Fibroblast of peridontal ligament (primary cell): ENCODE results near the gene SNX14.

Experiments used
- DNase-seq: peaks from one replicate; pipeline ENCODE4 v3.0.0-alpha.2; 2010; ENCODE audit errors: extremely low read depth

SNX14 gene

DNA sequence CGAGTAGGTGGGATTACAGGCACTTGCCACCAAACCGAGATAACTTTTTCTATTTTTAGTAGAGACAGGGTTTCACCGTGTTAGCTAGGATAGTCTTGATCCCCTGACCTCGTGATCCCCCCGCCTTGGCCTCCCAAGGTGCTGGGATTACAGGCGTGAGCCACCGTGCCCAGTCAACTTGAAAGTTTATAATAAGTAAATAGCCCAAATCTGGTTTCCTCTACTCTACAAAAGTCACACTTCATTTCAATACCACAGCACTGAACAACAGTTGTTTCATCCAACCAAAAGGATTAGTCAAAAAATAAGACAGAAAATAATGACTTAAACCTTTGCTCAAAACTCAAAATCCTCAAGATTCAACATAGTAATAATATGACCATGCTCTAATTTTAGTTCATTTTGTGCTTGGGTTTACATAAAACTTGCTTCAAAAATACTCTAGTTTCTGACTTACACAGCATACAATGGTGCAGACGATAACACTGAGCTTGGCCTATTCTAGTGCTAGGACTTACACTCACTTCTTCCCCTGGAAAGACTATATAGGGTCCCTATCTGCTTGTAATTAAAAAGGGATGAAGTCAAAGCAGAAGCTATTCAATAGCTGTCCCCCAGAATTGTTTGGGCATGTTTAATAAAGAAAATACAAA, 87.1 kb downstream of the SNX14 start:
- DNase-seq, result no peak

GRCh38 chr6:85498596-85499258, 94.9 kb downstream of the SNX14 start:
- DNase-seq, result peak; percentile 31

- no peak for DNase-seq
Measured at GRCh38 chr6:85496856-85497255, 96.8 kb downstream of the SNX14 start.

DNA sequence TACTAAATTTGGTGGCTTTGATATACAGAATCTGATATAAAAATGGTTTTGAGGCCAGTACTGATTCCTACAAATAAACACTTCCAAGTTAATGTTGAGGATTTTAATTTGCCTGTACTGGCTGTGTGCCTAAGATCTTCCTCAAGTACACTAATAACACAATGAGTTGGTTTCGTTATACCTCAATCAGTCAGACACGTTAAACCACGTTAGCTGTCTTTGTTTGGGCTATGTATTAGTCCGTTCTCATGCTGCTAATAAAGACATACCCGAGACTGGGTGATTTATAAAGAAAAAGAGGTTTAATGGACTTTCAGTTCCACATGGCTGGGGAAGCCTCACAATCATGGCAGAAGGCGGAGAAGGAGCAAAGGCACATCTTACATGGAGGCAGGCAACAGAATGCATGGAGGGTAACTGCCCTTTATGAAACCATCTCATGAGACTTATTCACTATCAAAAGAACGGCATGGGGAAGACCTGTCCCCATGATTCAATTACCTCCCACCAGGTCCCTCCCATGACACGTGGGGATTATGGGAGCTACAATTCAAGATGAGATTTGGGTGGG, 97.6 kb downstream of the SNX14 start:
- DNase-seq, result no peak

- DNase-seq, result no peak
Measured at GRCh38 chr6:85494547-85495536, 98.8 kb downstream of the SNX14 start.

DNA sequence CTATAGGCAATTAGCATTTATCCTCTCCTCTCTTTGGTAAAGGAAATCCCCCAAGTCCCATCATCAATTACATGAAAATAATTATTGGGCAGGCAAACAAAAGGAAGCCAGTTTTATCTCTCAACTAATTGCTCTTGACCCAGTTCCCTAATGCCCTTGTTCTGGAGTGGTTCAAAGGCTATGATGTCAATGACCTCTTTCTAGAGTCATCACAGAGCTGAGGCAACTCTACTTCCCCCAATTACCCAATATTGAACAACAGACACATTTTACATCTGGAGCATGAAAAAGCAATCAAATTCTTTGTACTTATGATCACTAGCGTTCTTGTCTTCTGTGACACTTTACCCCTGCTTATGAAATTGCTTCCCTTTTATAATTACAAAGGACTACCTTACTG, 100.3 kb downstream of the SNX14 start:
- DNase-seq, result no peak

DNA sequence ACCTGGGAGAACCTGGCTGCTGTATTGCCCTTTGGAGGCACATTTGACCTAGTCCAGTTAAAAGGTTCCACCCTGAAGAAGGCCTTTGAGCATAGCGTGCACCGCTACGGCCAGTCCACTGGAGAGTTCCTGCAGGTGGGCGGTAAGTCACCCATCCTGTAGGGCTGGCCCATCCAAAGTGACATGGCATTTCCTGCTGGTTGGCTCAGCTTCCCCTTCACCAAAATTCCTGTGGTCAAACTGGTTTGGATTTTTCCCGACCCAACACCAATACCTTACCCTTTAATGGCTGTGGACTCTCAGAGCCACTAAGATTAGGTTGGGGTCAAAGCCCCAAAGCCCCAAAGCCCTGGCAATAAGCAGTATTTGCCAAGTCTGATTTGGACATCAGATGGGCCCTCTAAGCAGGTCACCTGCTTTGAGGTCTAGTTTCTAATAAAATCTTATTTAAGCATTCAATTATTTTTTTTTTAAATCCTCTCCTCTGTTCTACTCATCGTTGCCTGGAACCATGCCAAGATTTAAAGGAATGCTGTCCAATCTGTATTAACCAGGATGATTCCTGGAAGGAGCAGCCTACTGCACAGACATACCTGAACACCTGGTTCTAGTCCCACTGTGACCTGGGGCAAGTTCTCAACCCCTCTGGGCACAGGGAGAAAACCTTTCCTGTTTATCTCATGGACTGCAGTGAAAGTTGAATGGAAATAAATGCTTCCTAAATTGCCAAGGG, 103.0 kb downstream of the SNX14 start:
- no peak for DNase-seq

GRCh38 chr6:85484948-85485347, 108.7 kb downstream of the SNX14 start:
- peak; percentile 38 for DNase-seq

GRCh38 chr6:85483846-85484245, 109.8 kb downstream of the SNX14 start:
- DNase-seq, result no peak

DNA sequence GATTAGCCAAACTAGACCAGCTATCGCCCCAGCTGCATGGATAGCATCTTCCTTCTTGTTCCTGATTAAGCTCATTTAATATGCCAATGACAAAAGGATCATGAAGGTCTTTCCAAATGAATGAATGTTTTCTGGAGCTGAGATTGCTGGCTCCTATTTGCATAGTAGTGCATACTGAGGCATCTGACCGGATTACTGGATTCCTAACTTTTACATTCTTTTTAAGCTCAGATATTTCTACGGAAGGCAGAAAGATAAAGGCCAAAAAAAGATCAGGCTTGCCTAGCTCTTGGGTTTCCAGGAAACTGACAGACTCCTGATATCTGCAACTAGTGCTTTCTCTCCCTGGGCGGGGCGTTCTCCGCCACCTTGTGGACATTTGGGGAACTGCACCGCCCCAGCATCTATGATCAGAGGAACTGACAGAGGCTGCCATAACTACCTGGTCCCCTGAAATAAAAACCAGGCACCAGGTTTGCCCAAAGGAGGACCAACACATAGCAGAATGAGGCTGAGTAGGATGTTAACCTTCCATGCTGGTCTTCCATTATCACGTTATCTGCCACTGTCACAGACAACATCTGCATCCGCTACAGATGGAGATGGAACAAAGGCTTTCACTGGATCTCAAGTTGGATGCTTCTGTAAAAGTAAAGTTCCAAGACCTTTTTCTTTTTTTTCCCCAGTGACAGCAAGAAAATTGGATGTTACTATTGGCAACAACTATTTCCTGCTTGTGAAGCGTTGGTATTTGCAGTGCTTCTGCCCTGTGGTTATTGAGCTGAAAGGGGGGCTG, 110.6 kb downstream of the SNX14 start:
- DNase-seq, result peak; percentile 83

GRCh38 chr6:85482206-85482904, 111.3 kb downstream of the SNX14 start:
- peak; percentile 90 for DNase-seq

GRCh38 chr6:85479208-85479607, 114.5 kb downstream of the SNX14 start:
- DNase-seq, result no peak

GRCh38 chr6:85476532-85476931, 117.1 kb downstream of the SNX14 start:
- no peak for DNase-seq

DNA sequence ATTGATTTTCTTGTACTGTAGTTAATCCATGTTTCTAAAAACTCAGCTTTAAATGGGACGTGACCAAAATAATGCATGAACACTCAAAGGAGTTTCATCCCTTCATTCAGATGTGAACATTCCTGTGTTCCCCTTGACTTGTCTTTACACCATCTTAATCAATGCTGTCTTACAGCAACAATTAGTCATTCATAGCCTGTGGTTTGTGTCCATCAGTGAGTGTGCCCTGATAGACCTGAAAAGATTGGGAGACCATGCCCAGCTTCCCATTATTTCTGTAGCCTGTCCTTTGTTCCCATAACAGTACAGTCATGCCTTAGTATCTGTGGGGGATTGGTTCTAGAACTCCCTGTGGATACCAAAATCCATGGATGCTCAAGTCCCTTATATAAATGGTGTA, 119.9 kb downstream of the SNX14 start:
- DNase-seq, result no peak

GRCh38 chr6:85472744-85473143, 120.9 kb downstream of the SNX14 start:
- DNase-seq, result no peak

DNA sequence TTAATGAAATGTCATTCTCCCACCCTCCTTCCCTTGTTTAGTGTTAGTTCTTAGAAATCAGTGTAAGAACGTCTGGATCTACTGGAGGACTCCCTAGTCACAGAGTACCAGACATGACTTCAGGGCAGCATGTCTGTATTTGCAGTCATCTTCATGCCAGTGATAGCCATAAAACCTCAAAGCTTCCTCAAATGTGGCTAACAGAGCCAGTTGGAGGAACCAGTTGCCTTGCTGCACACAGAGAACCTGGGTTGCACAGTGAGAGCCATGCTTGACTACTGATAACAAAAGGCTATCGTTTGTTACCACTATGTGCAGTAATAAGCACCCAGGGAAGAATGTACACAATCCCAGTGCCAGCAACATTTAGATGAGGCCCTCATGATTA, 123.6 kb downstream of the SNX14 start:
- no peak for DNase-seq

DNA sequence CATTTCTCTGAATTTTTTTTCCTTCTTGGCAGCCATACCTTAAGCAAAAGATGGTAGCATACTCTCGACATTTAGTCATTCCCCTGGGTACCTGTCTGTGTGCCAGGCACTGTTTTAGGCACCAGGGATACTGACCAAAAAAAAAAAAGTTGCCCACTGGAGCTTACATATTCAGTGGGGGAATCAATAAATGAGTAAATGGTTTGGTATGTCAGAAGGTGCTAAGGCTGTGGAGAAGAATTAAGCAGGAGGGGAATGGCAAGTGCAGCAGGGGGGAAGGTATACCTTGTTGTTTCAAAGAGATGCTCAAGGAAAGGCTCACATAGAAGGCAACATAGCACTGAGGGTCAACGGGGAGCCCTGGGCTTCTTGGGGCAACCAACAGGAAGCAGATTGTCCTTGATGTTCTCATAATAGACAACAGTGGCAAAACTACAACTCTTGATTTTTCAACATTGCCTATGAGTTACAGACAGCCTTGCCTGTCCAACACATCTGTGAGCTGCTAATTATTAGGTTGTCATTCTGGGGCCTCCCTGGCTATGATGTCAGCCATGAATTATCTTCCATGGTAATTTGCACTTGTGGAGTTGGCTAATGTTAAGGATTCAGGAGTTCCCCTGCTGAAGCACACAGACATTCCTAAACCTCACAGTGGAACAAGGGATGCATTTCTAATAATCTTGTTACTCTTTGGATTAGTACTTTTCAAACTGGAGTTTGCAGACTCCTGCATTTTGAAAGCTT, 124.2 kb downstream of the SNX14 start:
- DNase-seq, result no peak

DNA sequence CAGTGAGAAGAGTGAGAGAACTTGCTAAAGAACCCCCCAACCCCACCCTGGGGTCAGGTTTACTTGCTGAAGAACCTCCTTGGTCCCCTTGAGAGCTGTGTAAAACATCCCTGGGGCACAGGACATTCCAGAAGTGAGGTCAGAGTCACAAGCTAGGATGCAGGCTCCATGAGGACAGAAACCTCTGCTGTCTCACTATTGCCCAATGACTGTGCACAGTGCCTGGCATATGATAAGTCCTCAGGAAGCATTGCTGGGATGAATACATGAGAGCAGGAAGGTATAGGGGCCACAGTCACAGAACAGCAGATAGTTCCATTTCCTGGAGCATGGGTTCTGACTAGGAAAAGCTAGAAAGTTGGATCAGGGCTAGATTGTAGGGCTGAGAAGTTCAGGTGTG, 125.3 kb downstream of the SNX14 start:
- DNase-seq, result no peak

DNA sequence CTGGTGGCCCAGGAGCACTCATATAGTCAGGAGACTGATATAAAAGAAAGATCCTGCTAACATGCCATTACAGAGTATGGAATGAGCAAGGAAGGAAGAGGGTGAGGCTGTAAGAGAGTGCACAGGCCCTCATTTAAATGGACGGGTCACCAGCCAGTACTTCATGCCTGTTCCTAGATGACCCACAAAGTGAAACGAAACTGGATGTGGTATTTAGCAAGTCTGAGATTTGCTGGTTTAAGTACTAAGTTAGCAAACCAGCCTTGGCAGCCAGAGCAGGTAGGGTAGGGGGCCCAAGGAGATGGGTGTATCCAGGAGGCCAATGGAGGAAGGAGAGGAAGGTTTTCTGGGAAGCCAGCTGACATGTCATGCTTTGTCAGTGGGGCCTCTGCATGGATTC, 127.9 kb downstream of the SNX14 start:
- no peak for DNase-seq
